ENCODE data around the gene EEFSEC.

GRCh38 chr3:128448491-128448890 lies 295.2 kb downstream of the EEFSEC start:
- TF ChIP-seq CTCF (conservative IDR thresholded peaks at IDR 0.05; ENCODE audit: low read depth in 2 of 2) (no peak), EZH2 (IDR thresholded peaks at IDR 0.05; ENCODE audit: low read depth, unreplicated experiment) (no peak)
